Measurements from ENCODE around the gene KRTAP10-1.

- no peak for TF ChIP-seq POLR2AphosphoS5 (IDR thresholded peaks at IDR 0.05; ENCODE audit: borderline replicate concordance, low read depth, low read length)
- no peak for TF ChIP-seq EZH2 (IDR thresholded peaks at IDR 0.05)
Measured at GRCh38 chr21:44555200-44555875, 15.3 kb upstream of the KRTAP10-1 start.
